Endometrium (tissue), 2 donors: ENCODE results near the gene RUNX2.

Experiments used
- FAIRE-seq: peaks from 2 replicates; lab custom pipeline; 2012; peaks lifted over from hg19 to GRCh38; lab: Jason Lieb, UNC
- donor health status: control.
- donor health status: control.

Gene RUNX2

GRCh38 chr6:45351667-45352066, 23.5 kb downstream of the RUNX2 start:
- FAIRE-seq: no peak

- FAIRE-seq: no peak
Observed at GRCh38 chr6:45353654-45354053, 25.5 kb downstream of the RUNX2 start.

- no peak for FAIRE-seq
Observed at GRCh38 chr6:45364466-45364865, 36.3 kb downstream of the RUNX2 start.

GRCh38 chr6:45365036-45365435, 36.9 kb downstream of the RUNX2 start:
- FAIRE-seq: no peak

- FAIRE-seq: no peak
Observed at GRCh38 chr6:45366534-45366933, 38.4 kb downstream of the RUNX2 start.

- FAIRE-seq: no peak
Observed at GRCh38 chr6:45367999-45368398, 39.9 kb downstream of the RUNX2 start.

GRCh38 chr6:45369870-45370269, 41.7 kb downstream of the RUNX2 start:
- no peak for FAIRE-seq

- FAIRE-seq: peak; percentile 23
Observed at GRCh38 chr6:45371924-45372573, 43.9 kb downstream of the RUNX2 start.

- no peak for FAIRE-seq
Observed at GRCh38 chr6:45375449-45375848, 47.3 kb downstream of the RUNX2 start.

- no peak for FAIRE-seq
Observed at GRCh38 chr6:45376310-45377042, 48.3 kb downstream of the RUNX2 start.

GRCh38 chr6:45377043-45377553, 49.0 kb downstream of the RUNX2 start:
- no peak for FAIRE-seq

GRCh38 chr6:45377554-45378333, 49.6 kb downstream of the RUNX2 start, which contains the start of gene SUPT3H:
SUPT3H (minus strand) TSS chr6:45377934.
- FAIRE-seq: no peak

GRCh38 chr6:45378334-45378926, 50.3 kb downstream of the RUNX2 start:
- no peak for FAIRE-seq

- no peak for FAIRE-seq
Observed at GRCh38 chr6:45382391-45382790, 54.3 kb downstream of the RUNX2 start.

- no peak for FAIRE-seq
Observed at GRCh38 chr6:45386501-45386900, 58.4 kb downstream of the RUNX2 start.

- no peak for FAIRE-seq
Observed at GRCh38 chr6:45387236-45387635, 59.1 kb downstream of the RUNX2 start.

- no peak for FAIRE-seq
Observed at GRCh38 chr6:45388328-45388727, 60.2 kb downstream of the RUNX2 start.

- no peak for FAIRE-seq
Observed at GRCh38 chr6:45394586-45395095, 66.5 kb downstream of the RUNX2 start.

- no peak for FAIRE-seq
Observed at GRCh38 chr6:45398075-45398813, 70.1 kb downstream of the RUNX2 start.

GRCh38 chr6:45400021-45400420, 71.9 kb downstream of the RUNX2 start:
- FAIRE-seq: no peak

GRCh38 chr6:45411959-45412358, 83.8 kb downstream of the RUNX2 start:
- no peak for FAIRE-seq
